ENCODE data around the gene SYT12.

- TF ChIP-seq CTCF (conservative IDR thresholded peaks at IDR 0.05), result no peak
- no peak for TF ChIP-seq EZH2 (IDR thresholded peaks at IDR 0.05; ENCODE audit: low read depth)
Observed at GRCh38 chr11:67001332-67001731, 21.6 kb upstream of the SYT12 start.
